PC-9 (cell line): Measurements from ENCODE around the gene SAMD8. TPM values are rescaled to one million over a fixed set of nuclear protein-coding genes. Genes with fewer than 3 reads are reported as not detected.

Source experiments
- BruUV-seq: library from RNA; stranded (reverse); fragments of 400-500 nt; replicated peaks from 2 replicates; lab custom pipeline; 2021; lab: Mats Ljungman, UMichigan
- CTCF ChIA-PET: fragments of 300-600 bp; sonication (Branson Sonifier 250); formaldehyde crosslinking; loops from one replicate; lab custom pipeline; 2022; ENCODE audit warnings: antibody characterized with exemption; lab: Charles Lee
- POLR2A ChIA-PET: fragments of 300-600 bp; sonication (Branson Sonifier 250); formaldehyde crosslinking; loops from one replicate; lab custom pipeline; 2022; ENCODE audit warnings: antibody characterized with exemption; ENCODE audit not compliant: unreplicated experiment; lab: Charles Lee
- DNase-seq, 2 experiments: peaks; one replicate each; pipeline versions ENCODE4 v3.0.0 to v3.0.0-alpha.2; 2015 to 2022; ENCODE audit warnings: mixed read lengths in 1 of 2
- H2AFZ ChIP-seq: fragments of 200-600 bp; sonication (generic); 2 replicates; pipeline ENCODE4 v1.8.1; 2017; ENCODE audit warnings: antibody characterized with exemption
- H3F3A ChIP-seq: fragments of 200-600 bp; sonication (generic); 2 replicates; pipeline ENCODE4 v1.8.1; 2017; ENCODE audit warnings: antibody characterized with exemption, mild to moderate bottlenecking, low read depth; ENCODE audit not compliant: insufficient read depth
- H3K27ac ChIP-seq: fragments of 200-600 bp; sonication (generic); 2 replicates; pipeline ENCODE4 v1.6.1; 2016; ENCODE audit warnings: mixed run types
- H3K27me3 ChIP-seq: fragments of 200-600 bp; sonication (generic); 2 replicates; pipeline ENCODE4 v1.6.1; 2016; ENCODE audit warnings: low read depth, mixed run types; ENCODE audit not compliant: insufficient read depth
- H3K36me3 ChIP-seq: fragments of 200-600 bp; sonication (generic); 2 replicates; pipeline ENCODE4 v1.6.1; 2016; ENCODE audit warnings: low read depth, mixed run types
- H3K4me1 ChIP-seq: fragments of 200-600 bp; sonication (generic); replicated peaks from 2 replicates; pipeline ENCODE4 v1.6.1; 2016; ENCODE audit warnings: mixed run types; ENCODE audit not compliant: insufficient read depth
- H3K4me2 ChIP-seq: fragments of 200-600 bp; sonication (generic); 2 replicates; pipeline ENCODE4 v1.6.1; 2017; ENCODE audit warnings: mixed run types
- H3K4me3 ChIP-seq: fragments of 200-600 bp; sonication (generic); 2 replicates; pipeline ENCODE4 v1.6.1; 2016; ENCODE audit warnings: mixed run types
- H3K79me2 ChIP-seq: fragments of 200-600 bp; sonication (generic); 2 replicates; pipeline ENCODE4 v1.6.1; 2017; ENCODE audit warnings: low read depth, mixed run types
- H3K9me2 ChIP-seq: fragments of 200-600 bp; sonication (generic); 2 replicates; pipeline ENCODE4 v1.8.1; 2017; ENCODE audit warnings: mild to moderate bottlenecking; ENCODE audit not compliant: insufficient read depth
- H3K9me3 ChIP-seq: fragments of 200-600 bp; sonication (generic); 2 replicates; pipeline ENCODE4 v1.8.1; 2016; ENCODE audit warnings: low read depth; ENCODE audit not compliant: insufficient read depth
- H4K20me1 ChIP-seq: fragments of 200-600 bp; sonication (generic); 2 replicates; pipeline ENCODE4 v1.8.1; 2017; ENCODE audit not compliant: insufficient read depth
- CTCF ChIP-seq: fragments of 200-600 bp; sonication (generic); conservative IDR thresholded peaks from 2 replicates; pipeline ENCODE4 v1.6.1; 2017; ENCODE audit warnings: mixed run types, antibody characterized with exemption, mild to moderate bottlenecking, moderate library complexity
- EZH2 ChIP-seq: fragments of 200-600 bp; sonication (generic); IDR thresholded peaks from 2 replicates; pipeline ENCODE4 v1.8.0; 2017; ENCODE audit warnings: antibody characterized with exemption, low read depth
- intact Hi-C: fragments of 100-400 bp; cut with micrococcal nuclease; formaldehyde crosslinking; loops from one replicate; pipeline ENCODE4 v1.10.0; 2022; ENCODE audit not compliant: unreplicated experiment
- total RNA-seq: library from RNA; stranded (reverse); gene quantifications from 2 replicates; pipeline ENCODE4 v1.2.3, GENCODE V29; 2021

The SAMD8 gene
- total RNA-seq, 1 experiment from 2014 or later = 31.1 TPM

GRCh38 chr10:75096749-75097148 is 14.7 kb upstream of the SAMD8 start:
- no peaks in the 10 kb centered on the region; the same call in 1 of the 2 replicates for H3F3A ChIP-seq
- BruUV-seq = no TSS peak
- POLR2A ChIA-PET = interaction anchor here (0.7 kb wide), 1 partner anchor 804 kb away, joined by 6 read pairs; no protein-coding TSS in a partner anchor

GRCh38 chr10:75097666-75098285 is 13.7 kb upstream of the SAMD8 start:
- no peak overlapping the region for H3K27ac ChIP-seq
- no peaks in the 10 kb centered on the region for H3K9me3 ChIP-seq
- TF ChIP-seq EZH2 (no peak), CTCF (no peak)
- H3K4me1 ChIP-seq = no peaks in the 10 kb centered on the region
- no peak overlapping the region for H2AFZ ChIP-seq
- ChIA-PET POLR2A (interaction anchor here (0.6 kb wide), 1 partner anchor 393 kb away, joined by 3 read pairs; no protein-coding TSS in a partner anchor), CTCF (interaction anchor here (1.9 kb wide), 1 partner anchor 854 kb away, joined by 10 read pairs; no protein-coding TSS in a partner anchor)
- H3K36me3 ChIP-seq = no peaks in the 10 kb centered on the region
- no TSS peak for BruUV-seq
- H3K27me3 ChIP-seq = no peaks in the 10 kb centered on the region
- no peak overlapping the region for H3K4me2 ChIP-seq
- intact Hi-C loops = no loop called here
- no peaks in the 10 kb centered on the region for H3K79me2 ChIP-seq
- no peaks in the 10 kb centered on the region for H4K20me1 ChIP-seq
- no peak for DNase-seq
- no peaks in the 10 kb centered on the region for H3K9me2 ChIP-seq
- H3K4me3 ChIP-seq = no peak overlapping the region
- H3F3A ChIP-seq = no peaks in the 10 kb centered on the region; the same call in 1 of the 2 replicates

More at GRCh38 chr10:75096749-75097148, 14.7 kb upstream of the SAMD8 start:
- Histone ChIP-seq H2AFZ (no peak overlapping the region), H4K20me1 (no peaks in the 10 kb centered on the region), H3K36me3 (no peaks in the 10 kb centered on the region), H3K9me3 (no peaks in the 10 kb centered on the region), H3K4me2 (no peak overlapping the region), H3K4me1 (no peaks in the 10 kb centered on the region), H3K27ac (no peak overlapping the region), H3K79me2 (no peaks in the 10 kb centered on the region), H3K27me3 (no peaks in the 10 kb centered on the region), H3K4me3 (no peak overlapping the region), H3K9me2 (no peaks in the 10 kb centered on the region)
- DNase-seq = no peak
- CTCF ChIA-PET = interaction anchor here (0.6 kb wide), 1 partner anchor 849 kb away, joined by 3 read pairs; no protein-coding TSS in a partner anchor
- intact Hi-C loops = no loop called here
- TF ChIP-seq CTCF (no peak), EZH2 (no peak)

DNA sequence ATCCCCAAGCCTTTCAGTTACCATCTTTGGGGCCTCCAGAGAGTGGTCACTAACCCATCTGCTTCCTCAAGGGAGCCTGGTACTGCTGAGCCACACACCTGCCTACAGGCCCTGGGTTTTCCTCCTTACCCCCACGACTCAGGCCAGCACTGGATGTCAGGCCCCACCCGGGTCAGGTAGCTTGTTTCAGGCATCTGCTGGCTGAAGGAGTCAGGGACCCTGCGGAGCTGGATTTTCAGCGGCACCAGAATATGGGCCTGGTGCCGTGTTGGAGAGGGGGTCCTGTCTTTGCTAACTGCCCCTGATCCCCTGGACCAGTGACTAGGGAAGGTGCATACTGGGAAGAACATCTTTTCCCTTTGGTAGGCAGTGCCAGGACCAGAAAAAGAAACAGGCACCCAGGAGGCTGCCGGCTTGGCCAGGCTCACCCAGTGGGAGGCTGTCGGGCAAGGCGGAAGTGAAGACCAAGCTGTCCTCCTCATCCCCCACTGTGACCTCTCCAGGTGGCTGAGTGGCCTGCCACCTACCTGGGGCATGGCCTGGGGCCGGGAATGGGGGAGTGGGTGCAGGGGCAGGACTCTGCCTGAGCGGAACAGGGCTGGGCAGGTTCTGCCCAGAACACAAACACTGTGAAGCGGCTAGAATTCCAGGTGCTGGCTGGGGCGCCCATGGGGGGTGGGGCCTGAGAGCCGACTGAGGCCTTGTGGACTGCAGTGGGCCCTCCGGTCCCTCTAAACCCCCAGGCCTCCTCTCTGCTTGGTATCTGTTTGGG is 12.4 kb upstream of the SAMD8 start:
- Histone ChIP-seq H3K9me2 (no peaks in the 10 kb centered on the region), H3K27ac (no peak overlapping the region), H3K27me3 (no peaks in the 10 kb centered on the region), H3F3A (no peaks in the 10 kb centered on the region; the same call in 1 of the 2 replicates), H3K9me3 (no peaks in the 10 kb centered on the region), H2AFZ (no peak overlapping the region), H3K4me3 (no peak overlapping the region), H3K4me1 (no peaks in the 10 kb centered on the region), H4K20me1 (no peaks in the 10 kb centered on the region), H3K4me2 (no peak overlapping the region), H3K36me3 (no peaks in the 10 kb centered on the region), H3K79me2 (no peaks in the 10 kb centered on the region)
- intact Hi-C loops = no loop called here
- BruUV-seq = no TSS peak
- ChIA-PET CTCF (interaction anchor here (0.6 to 1.9 kb wide), 2 partner anchors 137 to 855 kb away, joined by 4 to 10 read pairs; partner anchors contain the start of gene COMTD1), POLR2A (interaction anchor here (0.6 kb wide), 2 partner anchors 284 to 666 kb away, joined by 3 to 6 read pairs; no protein-coding TSS in a partner anchor)
- DNase-seq = no peak
- TF ChIP-seq EZH2 = no peak
